NCI-H2029 treated with DMSO at 0.1 percent for 48 hours (cell line): Measurements from ENCODE around the gene PWWP3B.
"Not testable (repeated sequence)": the region's sequence is repeated elsewhere in the genome, so short reads cannot be mapped to it uniquely, and the experiment has no call there.

ENCODE experiments used
- DNase-seq: peaks from one replicate; lab custom pipeline; 2025; lab: John Stamatoyannopoulos, UW

The PWWP3B gene

DNA sequence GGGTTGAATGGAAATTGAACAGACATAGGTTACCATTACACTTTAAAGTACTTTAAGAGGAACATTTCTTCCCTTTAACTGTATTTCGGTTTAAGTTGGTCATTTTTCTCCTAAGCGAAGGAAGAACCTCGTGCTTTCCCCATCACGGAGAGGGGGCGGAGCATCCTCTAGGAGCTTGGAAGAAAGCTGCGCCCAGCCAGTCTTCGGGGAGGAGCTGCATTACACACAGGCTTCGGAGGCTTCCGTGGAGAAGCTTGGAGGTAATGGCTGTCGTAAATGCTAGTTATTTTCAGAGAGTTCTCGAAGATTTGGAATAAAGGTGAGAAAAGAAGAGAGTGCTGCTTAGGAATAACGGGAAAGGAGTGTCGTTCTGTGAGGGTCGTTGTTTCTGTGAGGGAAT lies at the start of gene PWWP3B:
PWWP3B (plus strand) TSS at position 199 of the 400 bp plus-strand sequence. CDS start 37,128 bp downstream, outside the sequence.
- no peak for DNase-seq

- no peak for DNase-seq
Measured at GRCh38 chrX:106139048-106139447, 29.1 kb upstream of the PWWP3B start.

DNA sequence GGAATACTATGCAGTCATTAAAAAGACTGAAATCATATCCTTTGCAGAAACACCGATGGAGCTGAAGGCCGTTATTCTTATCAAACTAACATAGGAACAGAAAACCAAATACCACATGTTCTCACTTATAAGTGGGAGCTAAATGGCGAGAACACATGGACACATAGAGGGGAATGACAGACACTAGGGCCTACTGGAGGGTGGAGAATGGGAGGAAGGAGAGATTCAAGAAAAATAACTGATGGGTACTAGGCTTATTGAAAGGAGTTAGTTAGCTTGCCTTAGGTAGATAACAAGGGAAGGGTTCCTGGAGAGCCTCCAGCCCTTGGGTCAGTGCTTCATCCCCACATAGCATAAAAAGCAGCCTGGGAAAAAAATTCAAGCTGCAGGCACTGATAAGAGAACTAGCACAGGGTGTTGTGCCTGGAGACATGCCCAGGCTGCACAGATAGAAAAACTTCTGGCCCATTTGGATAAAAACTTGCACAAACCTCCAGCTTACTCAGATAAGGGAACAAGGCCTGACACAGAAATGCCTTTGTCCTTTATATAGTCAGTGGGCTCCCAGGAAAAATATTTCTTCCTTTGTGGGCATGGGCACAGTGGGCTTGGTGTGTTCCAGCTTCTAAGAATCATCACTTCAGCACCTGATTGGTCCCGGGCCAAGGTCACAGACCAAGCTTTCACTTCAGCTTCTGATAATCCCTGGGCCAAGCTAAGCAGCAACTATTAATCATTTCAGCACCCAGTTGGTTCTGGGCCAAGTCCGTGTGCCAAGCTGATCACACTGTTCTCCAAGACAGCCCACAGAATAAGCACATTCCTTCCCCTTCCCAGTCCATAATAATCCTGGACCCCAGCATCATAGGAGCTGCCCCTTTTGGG lies 23.1 kb upstream of the PWWP3B start:
- no peak for DNase-seq

- no peak for DNase-seq
Measured at GRCh38 chrX:106150701-106151100, 17.4 kb upstream of the PWWP3B start.

DNA sequence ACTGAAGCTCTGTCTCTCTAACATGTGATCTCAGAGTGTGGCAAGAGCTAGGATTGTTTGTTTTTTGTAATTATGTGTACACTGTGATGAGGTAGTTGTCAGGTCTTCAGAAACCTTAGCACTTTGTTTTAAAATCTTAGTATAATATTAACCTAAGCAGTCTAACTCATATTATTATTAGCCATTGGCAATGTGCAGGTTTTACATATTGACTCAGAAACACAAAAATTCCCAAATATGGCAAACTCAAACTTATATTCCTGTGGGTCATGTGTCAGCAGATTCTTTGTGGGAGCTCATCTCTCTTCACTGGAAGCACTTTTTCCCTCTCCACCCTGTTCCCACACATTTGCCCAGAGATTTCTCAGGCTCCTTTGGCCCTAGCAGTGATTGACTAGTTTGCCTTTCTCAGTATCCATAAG lies 8.2 kb upstream of the PWWP3B start:
- no peak for DNase-seq

DNA sequence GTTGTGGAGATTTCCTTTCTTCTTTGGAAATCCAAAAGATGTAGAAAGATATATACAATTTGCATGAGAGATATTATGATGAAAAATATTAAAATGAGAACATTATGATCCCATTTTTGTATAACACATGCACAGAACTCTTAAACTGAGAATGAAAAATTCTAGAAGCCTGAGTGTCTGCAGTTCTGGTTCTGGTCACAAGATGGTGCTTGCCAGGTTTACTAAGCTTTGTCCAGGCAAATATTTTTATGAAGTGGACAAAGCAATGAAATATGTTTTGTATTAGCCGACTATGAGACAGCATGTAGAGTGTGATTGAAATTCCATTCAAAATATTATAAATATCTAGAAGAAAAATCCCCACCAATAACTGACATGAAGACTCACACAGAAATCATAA lies 2.2 kb downstream of the PWWP3B start:
- no peak for DNase-seq

- no peak for DNase-seq
Measured at GRCh38 chrX:106171293-106171820, 3.3 kb downstream of the PWWP3B start.

DNA sequence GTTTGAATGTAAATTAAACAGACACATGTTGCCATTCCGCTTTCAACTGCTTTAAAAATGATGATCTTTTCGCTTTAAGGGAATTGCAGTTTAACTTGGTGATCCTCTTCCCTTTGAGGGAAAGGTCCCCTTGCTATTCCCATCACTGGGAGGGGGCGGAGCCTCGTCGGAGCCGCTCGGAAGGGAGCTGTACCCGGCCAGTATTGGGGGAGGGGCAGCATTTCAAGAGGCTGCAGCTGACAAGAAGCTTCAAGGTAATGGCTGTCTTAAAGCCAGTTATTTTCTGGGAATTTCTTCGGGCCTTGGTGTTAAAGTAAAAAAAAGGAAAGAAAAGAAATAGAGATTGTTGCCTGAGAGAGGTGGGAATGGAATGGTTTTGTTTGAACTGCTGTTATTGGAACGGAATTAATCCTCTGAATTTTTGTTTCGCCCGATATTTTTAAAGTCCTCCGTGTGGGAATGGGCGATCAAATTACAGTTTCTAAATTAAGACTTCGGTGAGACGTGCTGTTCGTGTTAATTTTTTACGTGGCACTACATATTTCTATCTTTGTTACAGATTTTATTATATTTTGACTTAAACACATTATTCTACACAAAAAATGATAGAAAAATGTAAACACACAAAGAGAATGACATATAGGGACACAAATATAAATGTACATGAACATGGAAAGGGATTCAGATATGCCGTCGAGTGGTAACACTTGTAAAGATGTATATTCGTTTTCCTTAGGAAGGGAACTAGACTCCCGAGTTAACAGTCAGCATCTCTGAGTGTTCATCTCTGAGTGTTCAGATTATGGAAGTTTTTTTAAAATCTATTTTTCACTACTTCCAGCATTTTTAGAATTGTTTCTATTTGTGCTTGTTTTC lies 9.2 kb downstream of the PWWP3B start:
- DNase-seq: no peak

DNA sequence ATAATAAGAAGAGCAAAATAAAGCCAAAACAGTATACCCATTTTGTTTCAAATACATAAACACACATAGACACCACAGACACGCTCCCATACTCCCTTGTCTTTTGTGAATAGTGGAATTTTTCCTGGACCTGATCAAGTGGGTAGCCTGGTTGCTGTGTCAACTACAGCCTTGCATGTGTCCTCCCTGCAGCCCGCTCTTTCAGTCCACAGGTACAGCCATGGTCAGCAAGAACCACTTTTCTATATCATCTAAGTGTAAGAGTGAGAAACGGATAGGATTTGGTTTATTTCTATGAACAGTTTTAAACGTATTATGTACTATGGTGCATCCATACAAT lies 9.8 kb downstream of the PWWP3B start:
- no peak for DNase-seq

- DNase-seq: no peak
Measured at GRCh38 chrX:106178826-106179225, 10.7 kb downstream of the PWWP3B start.

- not testable (repeated sequence) for DNase-seq
Measured at GRCh38 chrX:106183685-106184084, 15.6 kb downstream of the PWWP3B start.

GRCh38 chrX:106201502-106202178 lies 33.5 kb downstream of the PWWP3B start:
- no peak for DNase-seq

DNA sequence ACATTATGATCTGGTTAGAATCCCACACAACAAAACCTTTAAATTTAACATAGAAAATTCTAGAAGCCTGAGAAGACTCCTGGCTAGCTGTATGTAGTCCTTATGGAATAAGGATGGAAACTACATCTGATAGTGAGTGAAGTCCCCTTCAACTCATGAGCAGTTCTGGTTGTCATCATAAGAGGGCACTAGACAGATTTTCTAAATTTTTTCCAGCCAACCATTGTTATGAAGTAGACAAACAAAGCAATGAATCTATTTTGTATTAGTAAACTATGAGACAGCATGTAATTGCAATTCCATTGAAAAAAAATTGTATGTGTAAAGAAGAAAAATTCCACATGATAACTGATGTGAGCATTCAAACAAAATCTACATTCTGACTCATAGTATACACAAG lies 35.2 kb downstream of the PWWP3B start:
- DNase-seq: no peak

- no peak for DNase-seq
Measured at GRCh38 chrX:106208154-106208553, 40.0 kb downstream of the PWWP3B start.
